OCI-LY1 (cell line): ENCODE measurements around the gene MRPL1.

ENCODE experiments used
- H2AFZ ChIP-seq: fragments of 200-600 bp; sonication (generic), shearing (Covaris generic); 2 replicates; pipeline ENCODE4 v1.6.0; 2014; ENCODE audit warnings: antibody characterized with exemption, mild to moderate bottlenecking, low read length
- H3F3A ChIP-seq: fragments of 200-600 bp; sonication (generic), shearing (Covaris generic); 2 replicates; pipeline ENCODE4 v1.6.0; 2014; ENCODE audit warnings: mild to moderate bottlenecking, antibody characterized with exemption, low read length, moderate library complexity; ENCODE audit not compliant: insufficient read depth
- H3K27ac ChIP-seq: fragments of 200-600 bp; sonication (generic); 2 replicates; pipeline ENCODE4 v1.5.1; 2014; ENCODE audit warnings: low read length, mixed run types, mild to moderate bottlenecking, low read depth; ENCODE audit not compliant: poor library complexity, severe bottlenecking
- H3K27me3 ChIP-seq: fragments of 200-600 bp; sonication (generic); 2 replicates; pipeline ENCODE4 v1.6.0; 2014; ENCODE audit warnings: antibody characterized with exemption, mild to moderate bottlenecking, low read length, moderate library complexity; ENCODE audit not compliant: insufficient read depth
- H3K36me3 ChIP-seq: fragments of 200-600 bp; sonication (generic); 2 replicates; pipeline ENCODE4 v1.6.1; 2014; ENCODE audit warnings: mild to moderate bottlenecking, antibody characterized with exemption, low read length, moderate library complexity, mixed read lengths; ENCODE audit not compliant: insufficient read depth
- H3K4me1 ChIP-seq: fragments of 200-600 bp; sonication (generic); 2 replicates; pipeline ENCODE4 v1.5.1; 2014; ENCODE audit warnings: mild to moderate bottlenecking, low read length, moderate library complexity; ENCODE audit not compliant: insufficient read depth, severe bottlenecking
- H3K4me2 ChIP-seq: fragments of 200-600 bp; sonication (generic), shearing (Covaris generic); 2 replicates; pipeline ENCODE4 v1.6.1; 2014; ENCODE audit warnings: low read length
- H3K4me3 ChIP-seq: fragments of 200-600 bp; sonication (generic); 2 replicates; pipeline ENCODE4 v1.5.1; 2014; ENCODE audit warnings: low read length, low read depth, mild to moderate bottlenecking, mixed read lengths; ENCODE audit not compliant: poor library complexity, severe bottlenecking
- H3K79me2 ChIP-seq: fragments of 200-600 bp; shearing (Covaris generic); 2 replicates; pipeline ENCODE4 v1.6.1; 2016; ENCODE audit warnings: mixed run types, low read length, mixed read lengths; ENCODE audit not compliant: insufficient read depth
- H3K9ac ChIP-seq: fragments of 200-600 bp; sonication (generic), shearing (Covaris generic); 2 replicates; pipeline ENCODE4 v1.6.1; 2014; ENCODE audit warnings: mild to moderate bottlenecking, low read length, mixed read lengths
- H3K9me2 ChIP-seq: fragments of 200-600 bp; sonication (generic), shearing (Covaris generic); 2 replicates; pipeline ENCODE4 v1.6.1; 2014; ENCODE audit warnings: low read depth, mild to moderate bottlenecking, low read length, mixed read lengths
- H3K9me3 ChIP-seq: fragments of 200-600 bp; shearing (Covaris generic); 2 replicates; pipeline ENCODE4 v1.6.1; 2014; ENCODE audit warnings: low read length, mixed read lengths
- H4K20me1 ChIP-seq: fragments of 200-600 bp; sonication (generic), shearing (Covaris generic); 2 replicates; pipeline ENCODE4 v1.6.0; 2016; ENCODE audit warnings: mild to moderate bottlenecking, low read length; ENCODE audit not compliant: insufficient read depth
- CTCF ChIP-seq: fragments of 200-600 bp; sonication (generic), shearing (Covaris generic); IDR thresholded peaks from 2 replicates; pipeline ENCODE4 v1.5.1; 2017; ENCODE audit warnings: mild to moderate bottlenecking, antibody characterized with exemption, low read length, moderate library complexity, mixed read lengths
- EZH2 ChIP-seq: fragments of 200-600 bp; sonication (generic), shearing (Covaris generic); IDR thresholded peaks from 2 replicates; pipeline ENCODE4 v1.8.0; 2017; ENCODE audit warnings: borderline replicate concordance, mixed run types, mild to moderate bottlenecking, antibody characterized with exemption, low read length, moderate library complexity, mixed read lengths

MRPL1 gene

DNA sequence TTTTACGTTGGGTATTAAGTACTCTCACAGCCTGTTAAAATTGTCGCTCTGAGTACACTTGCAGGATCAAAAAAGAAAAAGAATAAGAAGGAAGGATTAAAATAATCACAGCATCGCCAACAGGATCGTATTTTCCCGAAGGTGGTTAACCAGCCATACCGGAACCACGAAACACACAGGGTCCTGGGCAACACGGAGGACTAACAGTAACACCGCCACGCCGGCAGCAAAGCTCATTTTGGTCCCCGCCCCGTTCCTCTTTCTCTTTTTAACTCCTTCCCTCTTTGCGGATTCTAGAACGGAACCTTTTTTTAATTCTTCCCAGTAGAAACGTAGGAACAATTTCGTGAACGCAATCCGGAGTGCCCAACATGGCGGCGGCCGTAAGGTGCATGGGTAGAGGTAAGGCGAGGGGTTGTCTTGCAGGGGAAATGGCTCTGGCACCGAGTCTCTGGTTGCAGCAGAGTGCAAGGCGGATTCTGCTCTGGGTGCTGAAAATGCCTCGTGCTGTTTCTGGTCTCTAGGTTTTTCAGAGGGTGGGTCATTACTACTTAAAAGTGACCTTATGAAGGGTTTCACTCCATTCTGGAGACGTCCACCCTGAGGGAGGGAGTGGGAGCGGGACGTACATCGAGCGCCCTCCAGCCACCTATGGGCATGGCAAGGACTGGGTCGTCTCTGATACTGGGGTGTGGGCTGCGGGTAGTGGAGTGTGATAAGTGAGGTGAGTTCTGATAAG lies at the start of gene MRPL1:
Gene MRPL1, plus strand, starts transcription at position 353 of the 739 bp plus-strand sequence. Its CDS starts 19 bp downstream, at position 372.
- H3K79me2 ChIP-seq, result peaks cover 18% of the 10 kb centered on the region

GRCh38 chr4:77815636-77816035 lies 47.0 kb upstream of the MRPL1 start:
- Histone ChIP-seq H3K36me3 (peaks cover 3% of the 10 kb centered on the region; the same call in 1 of the 2 replicates), H2AFZ (no peak overlapping the region), H3K9me3 (no peaks in the 10 kb centered on the region), H3K4me1 (peaks cover 43% of the 10 kb centered on the region), H4K20me1 (no peaks in the 10 kb centered on the region), H3K9ac (no peak overlapping the region), H3F3A (no peaks in the 10 kb centered on the region; the same call in 1 of the 2 replicates), H3K79me2 (peaks cover 75% of the 10 kb centered on the region), H3K9me2 (no peaks in the 10 kb centered on the region), H3K27ac (no peak overlapping the region), H3K4me3 (no peak overlapping the region), H3K27me3 (no peaks in the 10 kb centered on the region), H3K4me2 (peak overlapping the region; percentile 10; the same call in 1 of the 2 replicates)
- no peak for TF ChIP-seq EZH2
- TF ChIP-seq CTCF, result no peak

More for the DNA sequence above, at the start of gene MRPL1:
- H3K9me3 ChIP-seq, result no peaks in the 10 kb centered on the region
- H3K27ac ChIP-seq, result peak within 1 kb of the TSS; percentile 90
- no peak for TF ChIP-seq EZH2
- peak; percentile 35 for TF ChIP-seq CTCF
- no peaks in the 10 kb centered on the region for H4K20me1 ChIP-seq
- H3K4me2 ChIP-seq, result peak within 1 kb of the TSS; percentile 79
- H3K36me3 ChIP-seq, result peaks cover 4% of the 10 kb centered on the region; the same call in 1 of the 2 replicates
- H3K9ac ChIP-seq, result peak within 1 kb of the TSS; percentile 87
- peak within 1 kb of the TSS; percentile 92 for H3K4me3 ChIP-seq
- H2AFZ ChIP-seq, result peak within 1 kb of the TSS; percentile 99
- no peaks in the 10 kb centered on the region for H3K27me3 ChIP-seq
- H3K4me1 ChIP-seq, result peaks cover 23% of the 10 kb centered on the region
- no peaks in the 10 kb centered on the region for H3F3A ChIP-seq
- H3K9me2 ChIP-seq, result no peaks in the 10 kb centered on the region

- Histone ChIP-seq H2AFZ (no peak overlapping the region), H3K4me2 (peak overlapping the region; percentile 24; the same call in 1 of the 2 replicates), H4K20me1 (no peaks in the 10 kb centered on the region), H3K27ac (no peak overlapping the region), H3K9ac (no peak overlapping the region), H3K9me3 (no peaks in the 10 kb centered on the region), H3K4me1 (peaks cover 52% of the 10 kb centered on the region), H3K36me3 (no peaks in the 10 kb centered on the region), H3K79me2 (peaks cover 68% of the 10 kb centered on the region), H3K9me2 (no peaks in the 10 kb centered on the region), H3F3A (no peaks in the 10 kb centered on the region; the same call in 1 of the 2 replicates), H3K4me3 (no peak overlapping the region), H3K27me3 (no peaks in the 10 kb centered on the region)
- TF ChIP-seq CTCF (no peak), EZH2 (no peak)
Measured at GRCh38 chr4:77816546-77816945, 46.1 kb upstream of the MRPL1 start.
